Measurements from ENCODE around the gene DNAJB13.

The DNAJB13 gene

GRCh38 chr11:73995247-73995646, 44.4 kb downstream of the DNAJB13 start:
- DNase-seq (ENCODE audit: insufficient read length, low spot score) (no peak), FAIRE-seq (no peak)
- TF ChIP-seq, protein P1, sequence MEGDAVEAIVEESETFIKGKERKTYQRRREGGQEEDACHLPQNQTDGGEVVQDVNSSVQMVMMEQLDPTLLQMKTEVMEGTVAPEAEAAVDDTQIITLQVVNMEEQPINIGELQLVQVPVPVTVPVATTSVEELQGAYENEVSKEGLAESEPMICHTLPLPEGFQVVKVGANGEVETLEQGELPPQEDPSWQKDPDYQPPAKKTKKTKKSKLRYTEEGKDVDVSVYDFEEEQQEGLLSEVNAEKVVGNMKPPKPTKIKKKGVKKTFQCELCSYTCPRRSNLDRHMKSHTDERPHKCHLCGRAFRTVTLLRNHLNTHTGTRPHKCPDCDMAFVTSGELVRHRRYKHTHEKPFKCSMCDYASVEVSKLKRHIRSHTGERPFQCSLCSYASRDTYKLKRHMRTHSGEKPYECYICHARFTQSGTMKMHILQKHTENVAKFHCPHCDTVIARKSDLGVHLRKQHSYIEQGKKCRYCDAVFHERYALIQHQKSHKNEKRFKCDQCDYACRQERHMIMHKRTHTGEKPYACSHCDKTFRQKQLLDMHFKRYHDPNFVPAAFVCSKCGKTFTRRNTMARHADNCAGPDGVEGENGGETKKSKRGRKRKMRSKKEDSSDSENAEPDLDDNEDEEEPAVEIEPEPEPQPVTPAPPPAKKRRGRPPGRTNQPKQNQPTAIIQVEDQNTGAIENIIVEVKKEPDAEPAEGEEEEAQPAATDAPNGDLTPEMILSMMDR (IDR thresholded peaks at IDR 0.05; ENCODE audit: insufficient read depth, missing control alignments), result no peak

DNA sequence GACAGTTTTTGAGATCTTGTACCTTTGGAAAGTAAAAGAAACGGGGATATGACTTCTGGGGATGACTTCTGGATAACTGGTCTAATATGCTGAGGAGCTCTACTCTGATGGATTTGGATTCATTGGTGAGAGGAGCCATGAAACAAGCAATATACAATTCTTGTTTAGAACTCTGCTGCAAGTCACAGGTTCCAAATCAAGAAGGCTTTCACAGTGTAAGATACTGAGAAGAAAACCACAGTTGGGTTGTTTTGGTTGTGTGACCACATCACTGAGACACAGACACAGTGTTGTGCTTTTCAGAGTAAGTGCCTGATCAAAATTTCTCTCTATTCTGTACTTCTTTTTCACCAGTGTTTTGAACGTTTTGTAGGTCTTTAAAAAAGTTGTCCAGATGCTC, 44.9 kb downstream of the DNAJB13 start:
- no peak for FAIRE-seq
- TF ChIP-seq, protein P1 (IDR thresholded peaks at IDR 0.05; ENCODE audit: insufficient read depth, missing control alignments), result no peak

DNA sequence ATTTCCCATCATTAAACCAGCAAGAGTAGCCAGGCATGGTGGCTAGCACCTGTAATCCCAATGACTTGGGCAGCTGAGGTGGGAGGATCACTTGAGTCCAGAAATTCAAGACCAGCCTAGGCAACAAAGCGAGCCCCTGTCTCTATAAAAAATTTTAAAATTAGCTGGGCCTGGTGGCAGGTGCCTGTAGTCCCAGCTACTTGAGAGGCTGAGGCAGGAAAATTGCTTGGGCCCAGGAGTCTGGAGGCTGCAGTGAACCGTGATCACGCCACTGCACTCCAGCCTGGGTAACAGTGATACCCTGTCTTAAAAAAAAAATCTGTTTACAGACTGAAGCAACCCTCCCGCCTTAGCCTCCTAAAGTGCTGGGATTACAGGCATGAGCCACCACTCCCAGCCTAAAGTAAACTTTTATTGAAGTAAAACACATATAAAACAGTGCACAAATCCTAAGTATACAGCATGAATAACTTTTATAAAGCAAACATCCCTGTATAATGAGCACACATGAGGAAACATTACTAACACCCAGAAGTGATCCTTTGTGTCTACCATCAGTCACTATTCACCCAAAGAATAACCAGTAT, 45.4 kb downstream of the DNAJB13 start:
- no peak for FAIRE-seq
- TF ChIP-seq, protein P1 (IDR thresholded peaks at IDR 0.05; ENCODE audit: insufficient read depth, missing control alignments), result no peak
- DNase-seq (ENCODE audit: insufficient read length, low spot score), result no peak

More for the DNA sequence above, 44.9 kb downstream of the DNAJB13 start:
- no peak for DNase-seq (ENCODE audit: insufficient read length, low spot score)

- DNase-seq (ENCODE audit: insufficient read length, low spot score) (no peak), FAIRE-seq (no peak)
- TF ChIP-seq, protein P1 (IDR thresholded peaks at IDR 0.05; ENCODE audit: insufficient read depth, missing control alignments), result no peak
Measured at GRCh38 chr11:73997120-73997770, 46.4 kb downstream of the DNAJB13 start.

- TF ChIP-seq, protein P1 (IDR thresholded peaks at IDR 0.05; ENCODE audit: insufficient read depth, missing control alignments), result no peak
- FAIRE-seq (no peak), DNase-seq (ENCODE audit: insufficient read length, low spot score) (no peak)
Measured at GRCh38 chr11:73998846-73999575, 48.2 kb downstream of the DNAJB13 start.

DNA sequence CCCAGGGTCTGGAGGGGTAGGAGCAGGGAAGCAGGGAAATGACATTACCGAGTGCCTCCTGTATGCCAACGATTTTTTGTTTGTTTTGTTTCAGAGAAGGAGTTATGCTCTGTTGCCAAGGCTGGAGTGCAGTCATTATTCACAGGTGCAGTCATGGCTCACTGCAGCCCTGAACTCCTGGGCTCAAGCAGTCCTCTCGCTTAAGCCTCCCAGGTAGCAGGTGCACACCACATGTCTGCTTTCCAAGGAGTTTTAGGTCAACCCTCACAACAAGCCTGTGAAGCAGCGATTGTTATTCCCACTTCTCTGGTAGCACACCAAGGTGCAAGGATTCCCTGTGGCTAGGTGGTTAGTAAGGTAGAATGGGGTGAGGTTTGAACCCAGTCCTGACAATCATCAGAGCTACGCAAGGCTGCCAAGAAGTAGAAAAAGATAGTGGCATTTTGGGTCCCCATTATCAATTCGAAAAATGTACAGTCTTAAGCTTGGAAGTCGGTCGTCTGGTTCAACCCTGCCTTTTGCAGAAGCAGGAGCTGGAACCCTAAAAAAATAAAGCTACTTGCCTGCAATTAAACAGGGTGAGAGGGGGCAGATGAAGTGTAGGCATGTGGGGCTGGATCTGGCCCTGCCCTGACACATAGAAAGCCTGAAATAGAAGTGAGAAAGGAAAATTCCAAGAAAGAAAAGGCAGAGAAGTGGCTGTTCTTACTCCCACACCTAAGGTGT, 48.9 kb downstream of the DNAJB13 start:
- FAIRE-seq, result no peak
- no peak for DNase-seq (ENCODE audit: insufficient read length, low spot score)
- TF ChIP-seq, protein P1 (IDR thresholded peaks at IDR 0.05; ENCODE audit: insufficient read depth, missing control alignments), result no peak

Data from D721Med (cell line).